ENCODE results near the gene EIF4EBP3. TPM values are rescaled to one million over a fixed set of nuclear protein-coding genes. Genes with fewer than 3 reads are reported as not detected.

Gene EIF4EBP3
- total and polyA plus RNA-seq, 10 of the 15 experiments (the other 5 are each of a cell fraction or from before 2014, with no cell fraction given): 3.5 to 16.1 (median 6.2) TPM

GRCh38 chr5:140569197-140569596 is 21.7 kb downstream of the EIF4EBP3 start (continued):
- TF ChIP-seq MYB (IDR thresholded peaks at IDR 0.05; ENCODE audit: borderline replicate concordance, low read depth, low read length) (no peak), SMAD5 (IDR thresholded peaks at IDR 0.05; ENCODE audit: low read depth) (no peak), RAD51 (IDR thresholded peaks at IDR 0.05) (no peak), RUNX3 (IDR thresholded peaks at IDR 0.05; ENCODE audit: low read length) (peak; percentile 72), CBX5 (IDR thresholded peaks at IDR 0.05; ENCODE audit: low read depth) (no peak), ZNF207 (IDR thresholded peaks at IDR 0.05; ENCODE audit: borderline replicate concordance) (no peak), ZNF622 (IDR thresholded peaks at IDR 0.05) (no peak), SIN3A (IDR thresholded peaks at IDR 0.05; ENCODE audit: low read depth, low read length) (no peak), PBX3 (IDR thresholded peaks at IDR 0.05; ENCODE audit: insufficient replicate concordance, low read depth, low read length) (no peak), NFIC (IDR thresholded peaks at IDR 0.05; ENCODE audit: low read depth, low read length) (0 out of 2 replicates have a peak, but pooled peaks have one; percentile 43), DPF2 (IDR thresholded peaks at IDR 0.05) (no peak), SP1 (IDR thresholded peaks at IDR 0.05; ENCODE audit: low read depth, low read length) (no peak), PRDM15 (CRISPR knock-in tag; IDR thresholded peaks at IDR 0.05) (no peak), CTCF (IDR thresholded peaks at IDR 0.05 in 2 of 3, conservative IDR thresholded peaks at IDR 0.05 in 1 of 3; ENCODE audit: control insufficient read depth in 2 of 3, extremely low read depth in 1 of 3, insufficient read depth in 1 of 3, low read depth in 3 of 3, low read length in 3 of 3) (no peak), ZBTB4 (CRISPR knock-in tag; IDR thresholded peaks at IDR 0.05) (no peak), POLR2AphosphoS5 (IDR thresholded peaks at IDR 0.05; ENCODE audit: low read length) (no peak)
- TF ChIP-seq, protein P1, sequence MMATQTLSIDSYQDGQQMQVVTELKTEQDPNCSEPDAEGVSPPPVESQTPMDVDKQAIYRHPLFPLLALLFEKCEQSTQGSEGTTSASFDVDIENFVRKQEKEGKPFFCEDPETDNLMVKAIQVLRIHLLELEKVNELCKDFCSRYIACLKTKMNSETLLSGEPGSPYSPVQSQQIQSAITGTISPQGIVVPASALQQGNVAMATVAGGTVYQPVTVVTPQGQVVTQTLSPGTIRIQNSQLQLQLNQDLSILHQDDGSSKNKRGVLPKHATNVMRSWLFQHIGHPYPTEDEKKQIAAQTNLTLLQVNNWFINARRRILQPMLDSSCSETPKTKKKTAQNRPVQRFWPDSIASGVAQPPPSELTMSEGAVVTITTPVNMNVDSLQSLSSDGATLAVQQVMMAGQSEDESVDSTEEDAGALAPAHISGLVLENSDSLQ (IDR thresholded peaks at IDR 0.05): peak; percentile 64; the same call in 1 of the 2 replicates
- TF ChIP-seq, protein P2, sequence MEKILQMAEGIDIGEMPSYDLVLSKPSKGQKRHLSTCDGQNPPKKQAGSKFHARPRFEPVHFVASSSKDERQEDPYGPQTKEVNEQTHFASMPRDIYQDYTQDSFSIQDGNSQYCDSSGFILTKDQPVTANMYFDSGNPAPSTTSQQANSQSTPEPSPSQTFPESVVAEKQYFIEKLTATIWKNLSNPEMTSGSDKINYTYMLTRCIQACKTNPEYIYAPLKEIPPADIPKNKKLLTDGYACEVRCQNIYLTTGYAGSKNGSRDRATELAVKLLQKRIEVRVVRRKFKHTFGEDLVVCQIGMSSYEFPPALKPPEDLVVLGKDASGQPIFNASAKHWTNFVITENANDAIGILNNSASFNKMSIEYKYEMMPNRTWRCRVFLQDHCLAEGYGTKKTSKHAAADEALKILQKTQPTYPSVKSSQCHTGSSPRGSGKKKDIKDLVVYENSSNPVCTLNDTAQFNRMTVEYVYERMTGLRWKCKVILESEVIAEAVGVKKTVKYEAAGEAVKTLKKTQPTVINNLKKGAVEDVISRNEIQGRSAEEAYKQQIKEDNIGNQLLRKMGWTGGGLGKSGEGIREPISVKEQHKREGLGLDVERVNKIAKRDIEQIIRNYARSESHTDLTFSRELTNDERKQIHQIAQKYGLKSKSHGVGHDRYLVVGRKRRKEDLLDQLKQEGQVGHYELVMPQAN (conservative IDR thresholded peaks at IDR 0.05): 0 out of 2 replicates have a peak, but pooled peaks have one; percentile 25

Measured in GM12878 (cell line).